ENCODE results near the gene CERT1.

The CERT1 gene

GRCh38 chr5:75433814-75434506 lies 77.5 kb downstream of the CERT1 start:
- H3K36me3 ChIP-seq (ENCODE audit: control insufficient read depth, insufficient read depth, low read length), result no peaks in the 10 kb centered on the region
- H3K4me1 ChIP-seq (ENCODE audit: control insufficient read depth, low read depth, low read length), result no peaks in the 10 kb centered on the region
- no peak overlapping the region for H3K18ac ChIP-seq (ENCODE audit: low read length)
- H2BK15ac ChIP-seq (replicated peaks; ENCODE audit: low read depth), result no peak overlapping the region
- no peak overlapping the region for H3K9ac ChIP-seq (ENCODE audit: low read length)
- no peak overlapping the region for H4K5ac ChIP-seq (ENCODE audit: low read length)
- H3K27me3 ChIP-seq (ENCODE audit: insufficient read depth, low read length, poor library complexity), result no peaks in the 10 kb centered on the region
- no peak overlapping the region for H3K56ac ChIP-seq (ENCODE audit: low read length)
- H3K23ac ChIP-seq (ENCODE audit: low read length), result no peak overlapping the region
- H3K27ac ChIP-seq (ENCODE audit: low read depth, low read length), result no peak overlapping the region
- H4K8ac ChIP-seq (ENCODE audit: low read depth, low read length), result no peak overlapping the region
- H3K79me2 ChIP-seq (ENCODE audit: control insufficient read depth, insufficient read depth, low read length), result no peaks in the 10 kb centered on the region
- WGBS (ENCODE audit: extremely low coverage, insufficient coverage, low lambda C conversion rate), result no CpG with 5 or more reads among the region's 3 CpGs
- no peak overlapping the region for H2AK5ac ChIP-seq (ENCODE audit: low read length)
- no peak overlapping the region for H2BK120ac ChIP-seq (ENCODE audit: low read depth, low read length)
- no peak for DNase-seq
- H3K4me2 ChIP-seq (ENCODE audit: low read length), result no peak overlapping the region
- H3K79me1 ChIP-seq (ENCODE audit: low read length), result no peaks in the 10 kb centered on the region
- no peak overlapping the region for H3K4ac ChIP-seq (ENCODE audit: low read depth, low read length)
- no peak overlapping the region for H2BK5ac ChIP-seq (ENCODE audit: low read length)
- no peak overlapping the region for H3K4me3 ChIP-seq (ENCODE audit: low read length)

GRCh38 chr5:75414241-75414640 lies 97.2 kb downstream of the CERT1 start:
- no peak overlapping the region for H2BK120ac ChIP-seq (ENCODE audit: low read depth, low read length)
- H3K36me3 ChIP-seq (ENCODE audit: control insufficient read depth, insufficient read depth, low read length), result no peaks in the 10 kb centered on the region

GRCh38 chr5:75412111-75412990 lies 99.1 kb downstream of the CERT1 start:
- no peak overlapping the region for H3K18ac ChIP-seq (ENCODE audit: low read length)
- H4K5ac ChIP-seq (ENCODE audit: low read length), result no peak overlapping the region
- no peak overlapping the region for H2AK5ac ChIP-seq (ENCODE audit: low read length)
- no peak overlapping the region for H2BK15ac ChIP-seq (replicated peaks; ENCODE audit: low read depth)
- no peaks in the 10 kb centered on the region for H3K79me1 ChIP-seq (ENCODE audit: low read length)
- H3K27me3 ChIP-seq (ENCODE audit: insufficient read depth, low read length, poor library complexity), result no peaks in the 10 kb centered on the region
- no peak overlapping the region for H3K23ac ChIP-seq (ENCODE audit: low read length)
- H3K4me2 ChIP-seq (ENCODE audit: low read length), result no peak overlapping the region
- no peak overlapping the region for H4K8ac ChIP-seq (ENCODE audit: low read depth, low read length)
- H3K56ac ChIP-seq (ENCODE audit: low read length), result no peak overlapping the region
- peak; percentile 10 for DNase-seq
- H3K27ac ChIP-seq (ENCODE audit: low read depth, low read length), result no peak overlapping the region
- H3K36me3 ChIP-seq (ENCODE audit: control insufficient read depth, insufficient read depth, low read length), result no peaks in the 10 kb centered on the region
- H3K9ac ChIP-seq (ENCODE audit: low read length), result no peak overlapping the region
- H2BK5ac ChIP-seq (ENCODE audit: low read length), result no peak overlapping the region
- no peaks in the 10 kb centered on the region for H3K4me1 ChIP-seq (ENCODE audit: control insufficient read depth, low read depth, low read length)
- H3K4me3 ChIP-seq (ENCODE audit: low read length), result no peak overlapping the region
- H2BK120ac ChIP-seq (ENCODE audit: low read depth, low read length), result no peak overlapping the region
- no peaks in the 10 kb centered on the region for H3K79me2 ChIP-seq (ENCODE audit: control insufficient read depth, insufficient read depth, low read length)
- H3K4ac ChIP-seq (ENCODE audit: low read depth, low read length), result no peak overlapping the region
- no CpG with 5 or more reads among the region's 4 CpGs for WGBS (ENCODE audit: extremely low coverage, insufficient coverage, low lambda C conversion rate)

More at GRCh38 chr5:75414241-75414640, 97.2 kb downstream of the CERT1 start:
- no peak for DNase-seq
- H3K4me2 ChIP-seq (ENCODE audit: low read length), result no peak overlapping the region
- H2BK15ac ChIP-seq (replicated peaks; ENCODE audit: low read depth), result no peak overlapping the region
- no peak overlapping the region for H3K4ac ChIP-seq (ENCODE audit: low read depth, low read length)
- H2AK5ac ChIP-seq (ENCODE audit: low read length), result no peak overlapping the region
- H3K4me1 ChIP-seq (ENCODE audit: control insufficient read depth, low read depth, low read length), result no peaks in the 10 kb centered on the region
- H2BK5ac ChIP-seq (ENCODE audit: low read length), result no peak overlapping the region
- H3K56ac ChIP-seq (ENCODE audit: low read length), result no peak overlapping the region
- no peak overlapping the region for H3K4me3 ChIP-seq (ENCODE audit: low read length)
- H3K27ac ChIP-seq (ENCODE audit: low read depth, low read length), result no peak overlapping the region
- no peaks in the 10 kb centered on the region for H3K79me2 ChIP-seq (ENCODE audit: control insufficient read depth, insufficient read depth, low read length)
- no peak overlapping the region for H4K5ac ChIP-seq (ENCODE audit: low read length)
- no peaks in the 10 kb centered on the region for H3K27me3 ChIP-seq (ENCODE audit: insufficient read depth, low read length, poor library complexity)
- H3K18ac ChIP-seq (ENCODE audit: low read length), result no peak overlapping the region
- H3K79me1 ChIP-seq (ENCODE audit: low read length), result no peaks in the 10 kb centered on the region
- H3K23ac ChIP-seq (ENCODE audit: low read length), result no peak overlapping the region
- H4K8ac ChIP-seq (ENCODE audit: low read depth, low read length), result no peak overlapping the region
- H3K9ac ChIP-seq (ENCODE audit: low read length), result no peak overlapping the region
- WGBS (ENCODE audit: extremely low coverage, insufficient coverage, low lambda C conversion rate), result no CpG with 5 or more reads among the region's 1 CpG

- H2AK5ac ChIP-seq (ENCODE audit: low read length), result no peak overlapping the region
- H4K8ac ChIP-seq (ENCODE audit: low read depth, low read length), result no peak overlapping the region
- peak; percentile 14 for DNase-seq
- no peaks in the 10 kb centered on the region for H3K36me3 ChIP-seq (ENCODE audit: control insufficient read depth, insufficient read depth, low read length)
- H3K79me1 ChIP-seq (ENCODE audit: low read length), result no peaks in the 10 kb centered on the region
- H3K23ac ChIP-seq (ENCODE audit: low read length), result no peak overlapping the region
- H3K4me2 ChIP-seq (ENCODE audit: low read length), result no peak overlapping the region
- no peak overlapping the region for H3K4me3 ChIP-seq (ENCODE audit: low read length)
- WGBS (ENCODE audit: extremely low coverage, insufficient coverage, low lambda C conversion rate), result no CpG with 5 or more reads among the region's 3 CpGs
- H3K27me3 ChIP-seq (ENCODE audit: insufficient read depth, low read length, poor library complexity), result no peaks in the 10 kb centered on the region
- H3K4ac ChIP-seq (ENCODE audit: low read depth, low read length), result no peak overlapping the region
- no peak overlapping the region for H3K56ac ChIP-seq (ENCODE audit: low read length)
- no peak overlapping the region for H2BK120ac ChIP-seq (ENCODE audit: low read depth, low read length)
- H4K5ac ChIP-seq (ENCODE audit: low read length), result no peak overlapping the region
- no peak overlapping the region for H2BK15ac ChIP-seq (replicated peaks; ENCODE audit: low read depth)
- H3K27ac ChIP-seq (ENCODE audit: low read depth, low read length), result no peak overlapping the region
- H2BK5ac ChIP-seq (ENCODE audit: low read length), result no peak overlapping the region
- no peak overlapping the region for H3K18ac ChIP-seq (ENCODE audit: low read length)
- H3K79me2 ChIP-seq (ENCODE audit: control insufficient read depth, insufficient read depth, low read length), result no peaks in the 10 kb centered on the region
- no peaks in the 10 kb centered on the region for H3K4me1 ChIP-seq (ENCODE audit: control insufficient read depth, low read depth, low read length)
- H3K9ac ChIP-seq (ENCODE audit: low read length), result no peak overlapping the region
Observed at GRCh38 chr5:75405296-75405695, 106.1 kb downstream of the CERT1 start.

- no peak overlapping the region for H3K27ac ChIP-seq (ENCODE audit: low read depth, low read length)
- H3K23ac ChIP-seq (ENCODE audit: low read length), result no peak overlapping the region
- H3K9ac ChIP-seq (ENCODE audit: low read length), result no peak overlapping the region
- H2BK5ac ChIP-seq (ENCODE audit: low read length), result no peak overlapping the region
- no peaks in the 10 kb centered on the region for H3K79me1 ChIP-seq (ENCODE audit: low read length)
- WGBS (ENCODE audit: extremely low coverage, insufficient coverage, low lambda C conversion rate), result no CpG with 5 or more reads among the region's 3 CpGs
- H4K8ac ChIP-seq (ENCODE audit: low read depth, low read length), result no peak overlapping the region
- no peak overlapping the region for H2BK120ac ChIP-seq (ENCODE audit: low read depth, low read length)
- H3K4me3 ChIP-seq (ENCODE audit: low read length), result no peak overlapping the region
- H2AK5ac ChIP-seq (ENCODE audit: low read length), result no peak overlapping the region
- H3K4me2 ChIP-seq (ENCODE audit: low read length), result no peak overlapping the region
- no peaks in the 10 kb centered on the region for H3K79me2 ChIP-seq (ENCODE audit: control insufficient read depth, insufficient read depth, low read length)
- H3K18ac ChIP-seq (ENCODE audit: low read length), result no peak overlapping the region
- H3K36me3 ChIP-seq (ENCODE audit: control insufficient read depth, insufficient read depth, low read length), result no peaks in the 10 kb centered on the region
- H2BK15ac ChIP-seq (replicated peaks; ENCODE audit: low read depth), result no peak overlapping the region
- no peak overlapping the region for H3K56ac ChIP-seq (ENCODE audit: low read length)
- H3K4me1 ChIP-seq (ENCODE audit: control insufficient read depth, low read depth, low read length), result no peaks in the 10 kb centered on the region
- no peak overlapping the region for H3K4ac ChIP-seq (ENCODE audit: low read depth, low read length)
- no peak overlapping the region for H4K5ac ChIP-seq (ENCODE audit: low read length)
- H3K27me3 ChIP-seq (ENCODE audit: insufficient read depth, low read length, poor library complexity), result no peaks in the 10 kb centered on the region
- no peak for DNase-seq
Observed at GRCh38 chr5:75395277-75395676, 116.2 kb downstream of the CERT1 start.

Measured in mesendoderm (in vitro differentiated cells).